Measurements from ENCODE around the gene ASCC1.
A peak's percentile ranks its signal among the peaks of the same experiment; 100 is the strongest.
"Not testable (repeated sequence)": the region's sequence is repeated elsewhere in the genome, so short reads cannot be mapped to it uniquely, and the experiment has no call there.

The ASCC1 gene

GRCh38 chr10:72255977-72256729 is 40.1 kb upstream of the ASCC1 start:
- ATAC-seq (replicated peaks; ENCODE audit: extremely low read depth, poor library complexity, severe bottlenecking) (no peak), DNase-seq (ENCODE audit: low spot score in 2 of 2) (no peak)
- Mint-ChIP-seq H3K9me3 (no peaks in the 10 kb centered on the region), H3K27me3 (no peaks in the 10 kb centered on the region), H3K4me3 (no peak overlapping the region), H3K4me1 (peaks cover 71% of the 10 kb centered on the region), H3K36me3 (ENCODE audit: insufficient read depth) (no peaks in the 10 kb centered on the region), H3K27ac (ENCODE audit: low read depth) (no peak overlapping the region)

- Mint-ChIP-seq H3K4me1 (peaks cover 69% of the 10 kb centered on the region), H3K9me3 (no peaks in the 10 kb centered on the region), H3K36me3 (ENCODE audit: insufficient read depth) (peaks cover 2% of the 10 kb centered on the region), H3K27ac (ENCODE audit: low read depth) (no peak overlapping the region), H3K27me3 (no peaks in the 10 kb centered on the region), H3K4me3 (peak overlapping the region; percentile 51)
- no peak for DNase-seq (ENCODE audit: low spot score in 2 of 2)
- no peak for ATAC-seq (replicated peaks; ENCODE audit: extremely low read depth, poor library complexity, severe bottlenecking)
These were observed 38.9 kb upstream of the ASCC1 start for GRCh38 chr10:72254813-72255568.

- Mint-ChIP-seq H3K27ac (ENCODE audit: low read depth) (no peak overlapping the region), H3K4me3 (no peak overlapping the region), H3K4me1 (peaks cover 65% of the 10 kb centered on the region), H3K36me3 (ENCODE audit: insufficient read depth) (peaks cover 4% of the 10 kb centered on the region), H3K9me3 (no peaks in the 10 kb centered on the region), H3K27me3 (no peaks in the 10 kb centered on the region)
- DNase-seq (ENCODE audit: low spot score in 2 of 2): no peak
- no peak for ATAC-seq (replicated peaks; ENCODE audit: extremely low read depth, poor library complexity, severe bottlenecking)
These were observed 37.5 kb upstream of the ASCC1 start for GRCh38 chr10:72253578-72253977.

GRCh38 chr10:72252972-72253371 is 36.9 kb upstream of the ASCC1 start:
- ATAC-seq (replicated peaks; ENCODE audit: extremely low read depth, poor library complexity, severe bottlenecking) (no peak), DNase-seq (ENCODE audit: low spot score in 2 of 2) (no peak)
- peaks cover 69% of the 10 kb centered on the region for H3K4me1 Mint-ChIP-seq
- no peak overlapping the region for H3K27ac Mint-ChIP-seq (ENCODE audit: low read depth)
- H3K36me3 Mint-ChIP-seq (ENCODE audit: insufficient read depth): peaks cover 7% of the 10 kb centered on the region
- H3K27me3 Mint-ChIP-seq: no peaks in the 10 kb centered on the region
- no peaks in the 10 kb centered on the region for H3K9me3 Mint-ChIP-seq
- H3K4me3 Mint-ChIP-seq: no peak overlapping the region

GRCh38 chr10:72251635-72252034 is 35.6 kb upstream of the ASCC1 start:
- Mint-ChIP-seq H3K4me3 (peak overlapping the region; percentile 11), H3K27ac (ENCODE audit: low read depth) (peak overlapping the region; percentile 46), H3K27me3 (no peaks in the 10 kb centered on the region), H3K9me3 (no peaks in the 10 kb centered on the region), H3K4me1 (peaks cover 65% of the 10 kb centered on the region), H3K36me3 (ENCODE audit: insufficient read depth) (peaks cover 7% of the 10 kb centered on the region)
- ATAC-seq (replicated peaks; ENCODE audit: extremely low read depth, poor library complexity, severe bottlenecking) (no peak), DNase-seq (ENCODE audit: low spot score in 2 of 2) (no peak)

GRCh38 chr10:72250666-72251065 is 34.6 kb upstream of the ASCC1 start:
- Mint-ChIP-seq H3K4me3 (peak overlapping the region; percentile 53), H3K36me3 (ENCODE audit: insufficient read depth) (peaks cover 7% of the 10 kb centered on the region), H3K27ac (ENCODE audit: low read depth) (peak overlapping the region; percentile 19), H3K4me1 (peaks cover 69% of the 10 kb centered on the region), H3K27me3 (no peaks in the 10 kb centered on the region), H3K9me3 (no peaks in the 10 kb centered on the region)
- DNase-seq (ENCODE audit: low spot score in 2 of 2) (no peak), ATAC-seq (replicated peaks; ENCODE audit: extremely low read depth, poor library complexity, severe bottlenecking) (no peak)

- not testable (repeated sequence) for H3K27me3 Mint-ChIP-seq; ATAC-seq (replicated peaks; ENCODE audit: extremely low read depth, poor library complexity, severe bottlenecking); DNase-seq (ENCODE audit: low spot score in 2 of 2); H3K9me3 Mint-ChIP-seq; H3K36me3 Mint-ChIP-seq (ENCODE audit: insufficient read depth)
- H3K27ac Mint-ChIP-seq (ENCODE audit: low read depth): peak overlapping the region; percentile 76
- peaks cover 69% of the 10 kb centered on the region for H3K4me1 Mint-ChIP-seq
- peak overlapping the region; percentile 75 for H3K4me3 Mint-ChIP-seq
These were observed 33.2 kb upstream of the ASCC1 start for GRCh38 chr10:72249176-72249862.

- Mint-ChIP-seq H3K4me3 (peak overlapping the region; percentile 75), H3K27ac (ENCODE audit: low read depth) (peak overlapping the region; percentile 76), H3K27me3 (no peaks in the 10 kb centered on the region), H3K36me3 (ENCODE audit: insufficient read depth) (peaks cover 7% of the 10 kb centered on the region), H3K9me3 (no peaks in the 10 kb centered on the region), H3K4me1 (peaks cover 74% of the 10 kb centered on the region)
- ATAC-seq (replicated peaks; ENCODE audit: extremely low read depth, poor library complexity, severe bottlenecking) (peak; percentile 96), DNase-seq (ENCODE audit: low spot score in 2 of 2) (peak; percentile 54 to 68)
These were observed 32.5 kb upstream of the ASCC1 start for GRCh38 chr10:72248468-72249151.

- Mint-ChIP-seq H3K9me3 (no peaks in the 10 kb centered on the region), H3K4me3 (peak overlapping the region; percentile 38), H3K4me1 (peaks cover 71% of the 10 kb centered on the region), H3K36me3 (ENCODE audit: insufficient read depth) (peaks cover 7% of the 10 kb centered on the region), H3K27ac (ENCODE audit: low read depth) (peak overlapping the region; percentile 44), H3K27me3 (no peaks in the 10 kb centered on the region)
- ATAC-seq (replicated peaks; ENCODE audit: extremely low read depth, poor library complexity, severe bottlenecking): no peak
- DNase-seq (ENCODE audit: low spot score in 2 of 2): no peak
These were observed 30.0 kb upstream of the ASCC1 start for GRCh38 chr10:72245949-72246525.

- peaks cover 5% of the 10 kb centered on the region for H3K36me3 Mint-ChIP-seq (ENCODE audit: insufficient read depth)
- no peak for DNase-seq (ENCODE audit: low spot score in 2 of 2)
- H3K27me3 Mint-ChIP-seq: no peaks in the 10 kb centered on the region
- H3K9me3 Mint-ChIP-seq: no peaks in the 10 kb centered on the region
- no peak overlapping the region for H3K4me3 Mint-ChIP-seq
- ATAC-seq (replicated peaks; ENCODE audit: extremely low read depth, poor library complexity, severe bottlenecking): no peak
- H3K4me1 Mint-ChIP-seq: peaks cover 63% of the 10 kb centered on the region
- H3K27ac Mint-ChIP-seq (ENCODE audit: low read depth): no peak overlapping the region
These were observed 28.5 kb upstream of the ASCC1 start for GRCh38 chr10:72244573-72245038.

- DNase-seq (ENCODE audit: low spot score in 2 of 2) (no peak), ATAC-seq (replicated peaks; ENCODE audit: extremely low read depth, poor library complexity, severe bottlenecking) (no peak)
- Mint-ChIP-seq H3K9me3 (no peaks in the 10 kb centered on the region), H3K27me3 (no peaks in the 10 kb centered on the region), H3K4me3 (no peak overlapping the region), H3K27ac (ENCODE audit: low read depth) (peak overlapping the region; percentile 27), H3K36me3 (ENCODE audit: insufficient read depth) (peaks cover 5% of the 10 kb centered on the region), H3K4me1 (peaks cover 60% of the 10 kb centered on the region)
These were observed 27.9 kb upstream of the ASCC1 start for GRCh38 chr10:72243822-72244437.
